GM18858 (cell line): ENCODE results near the gene SPHK2.

Source experiments
- ATAC-seq: cut with Tn5 transposase; IDR thresholded peaks from one replicate; pipeline ENCODE4 v1.9.1; 2021; ENCODE audit not compliant: unreplicated experiment

SPHK2 gene

GRCh38 chr19:48603850-48604249, 15.5 kb upstream of the SPHK2 start:
- ATAC-seq, result no peak

- no peak for ATAC-seq
Observed at GRCh38 chr19:48606463-48607358, 12.6 kb upstream of the SPHK2 start, which contains the start of gene SPACA4. TSS of gene SPACA4 (plus strand) at chr19:48606742. CDS start at chr19:48606979, 237 bp downstream.

GRCh38 chr19:48607359-48607755, 11.9 kb upstream of the SPHK2 start:
- ATAC-seq, result no peak

- ATAC-seq, result no peak
Observed at GRCh38 chr19:48608798-48609263, 10.5 kb upstream of the SPHK2 start.

GRCh38 chr19:48609571-48610108, 9.7 kb upstream of the SPHK2 start:
- no peak for ATAC-seq

- ATAC-seq, result no peak
Observed at GRCh38 chr19:48611872-48612271, 7.4 kb upstream of the SPHK2 start.

- ATAC-seq, result no peak
Observed at GRCh38 chr19:48613024-48613851, 6.1 kb upstream of the SPHK2 start.

- no peak for ATAC-seq
Observed at GRCh38 chr19:48613852-48614435, 5.4 kb upstream of the SPHK2 start.

- ATAC-seq, result no peak
Observed at GRCh38 chr19:48614436-48615230, 4.7 kb upstream of the SPHK2 start, which contains the start of gene FAM83E. TSS of gene FAM83E (minus strand) at chr19:48615076. CDS start at chr19:48613372, 1,704 bp downstream.

GRCh38 chr19:48615231-48616040, 3.9 kb upstream of the SPHK2 start:
- ATAC-seq, result no peak

GRCh38 chr19:48616041-48616436, 3.3 kb upstream of the SPHK2 start:
- no peak for ATAC-seq

GRCh38 chr19:48616491-48617056, 2.7 kb upstream of the SPHK2 start:
- ATAC-seq, result no peak

- no peak for ATAC-seq
Observed at GRCh38 chr19:48617146-48617937, 2.0 kb upstream of the SPHK2 start.

GRCh38 chr19:48618278-48618915, 909 bp upstream of the SPHK2 start:
- ATAC-seq, result no peak

- ATAC-seq, result no peak
Observed at GRCh38 chr19:48619692-48620585, 633 bp downstream of the SPHK2 start.

GRCh38 chr19:48623556-48624066, 4.3 kb downstream of the SPHK2 start:
- ATAC-seq, result no peak
